Renal cortical epithelial cell (primary cell): ENCODE results near the gene HELT. TPM values are rescaled to one million over a fixed set of nuclear protein-coding genes. Genes with fewer than 3 reads are reported as not detected.
"Not testable (repeated sequence)": the region's sequence is repeated elsewhere in the genome, so short reads cannot be mapped to it uniquely, and the experiment has no call there.

ENCODE experiments used
- DNase-seq: peaks from one replicate; pipeline ENCODE4 v3.0.0-alpha.2; 2011; ENCODE audit warnings: low read depth
- total RNA-seq: library from RNA; depleted of rRNA; stranded (reverse); fragments of >200 nt; gene quantifications from 2 replicates; pipeline ENCODE4 v1.2.3, GENCODE V29; 2014

Gene HELT
- total RNA-seq, 1 donor from 2014 or later = not detected

GRCh38 chr4:185036019-185036418 is 17.7 kb downstream of the HELT start:
- DNase-seq = no peak

GRCh38 chr4:185036842-185037241 is 18.6 kb downstream of the HELT start:
- no peak for DNase-seq

- peak; percentile 60 for DNase-seq
Measured at GRCh38 chr4:185039508-185040273, 21.4 kb downstream of the HELT start.

GRCh38 chr4:185040523-185040922 is 22.2 kb downstream of the HELT start:
- peak; percentile 33 for DNase-seq

GRCh38 chr4:185050286-185050685 is 32.0 kb downstream of the HELT start:
- DNase-seq = not testable (repeated sequence)

GRCh38 chr4:185051283-185051682 is 33.0 kb downstream of the HELT start:
- not testable (repeated sequence) for DNase-seq

- DNase-seq = no peak
Measured at GRCh38 chr4:185053746-185054145, 35.5 kb downstream of the HELT start.

- DNase-seq = no peak
Measured at GRCh38 chr4:185054272-185054671, 36.0 kb downstream of the HELT start.

GRCh38 chr4:185054886-185055285 is 36.6 kb downstream of the HELT start:
- DNase-seq = no peak

GRCh38 chr4:185061610-185062009 is 43.3 kb downstream of the HELT start:
- no peak for DNase-seq

GRCh38 chr4:185062606-185063005 is 44.3 kb downstream of the HELT start:
- DNase-seq = no peak

- no peak for DNase-seq
Measured at GRCh38 chr4:185066179-185066578, 47.9 kb downstream of the HELT start.

- DNase-seq = no peak
Measured at GRCh38 chr4:185068837-185069236, 50.5 kb downstream of the HELT start.

Other genes with a start within 250 kb of the HELT start
- gene ACSL1, start 192.5 kb upstream of the HELT start, total RNA-seq = 151 and 221 TPM in 2 replicates
- gene SLC25A4, start 124.8 kb downstream of the HELT start, total RNA-seq = 25.7 and 30.9 TPM in 2 replicates
- 37.7 and 38.9 TPM in 2 replicates for gene CFAP97, start 185.5 kb downstream of the HELT start, total RNA-seq
- gene SNX25, start 191.1 kb downstream of the HELT start, total RNA-seq = 33.2 and 40.3 TPM in 2 replicates